Activated CD8-positive, alpha-beta memory T cell treated with anti-CD3 and anti-CD28 coated beads, Interleukin-2, amount 50 U/mL, for 24 hours (primary cell): ENCODE results near the gene SYNE3.

Experiments
- DNase-seq: peaks from one replicate; pipeline ENCODE4 v3.0.0-alpha.2; 2020; ENCODE audit errors: extremely low read depth

The SYNE3 gene

GRCh38 chr14:95489214-95490137 is 27.0 kb downstream of the SYNE3 start:
- DNase-seq: no peak

GRCh38 chr14:95488376-95489213 is 27.9 kb downstream of the SYNE3 start:
- no peak for DNase-seq

- no peak for DNase-seq
Measured at GRCh38 chr14:95487669-95488084, 28.8 kb downstream of the SYNE3 start.

GRCh38 chr14:95486875-95487668 is 29.4 kb downstream of the SYNE3 start:
- DNase-seq: no peak

GRCh38 chr14:95485222-95485819 is 31.1 kb downstream of the SYNE3 start:
- no peak for DNase-seq

GRCh38 chr14:95484296-95484695 is 32.2 kb downstream of the SYNE3 start:
- no peak for DNase-seq

GRCh38 chr14:95483309-95484165 is 32.9 kb downstream of the SYNE3 start:
- DNase-seq: no peak

- DNase-seq: no peak
Measured at GRCh38 chr14:95482627-95483308, 33.7 kb downstream of the SYNE3 start.

- no peak for DNase-seq
Measured at GRCh38 chr14:95481391-95482022, 34.9 kb downstream of the SYNE3 start.

- no peak for DNase-seq
Measured at GRCh38 chr14:95480887-95481226, 35.6 kb downstream of the SYNE3 start.

GRCh38 chr14:95480109-95480886 is 36.2 kb downstream of the SYNE3 start:
- DNase-seq: no peak

- DNase-seq: no peak
Measured at GRCh38 chr14:95479494-95479893, 37.0 kb downstream of the SYNE3 start.

GRCh38 chr14:95478818-95479217 is 37.6 kb downstream of the SYNE3 start:
- no peak for DNase-seq

GRCh38 chr14:95478309-95478708 is 38.1 kb downstream of the SYNE3 start:
- DNase-seq: no peak

GRCh38 chr14:95477411-95478269 is 38.8 kb downstream of the SYNE3 start:
- DNase-seq: no peak

- DNase-seq: no peak
Measured at GRCh38 chr14:95476747-95477146, 39.7 kb downstream of the SYNE3 start.

- DNase-seq: no peak
Measured at GRCh38 chr14:95475540-95476240, 40.8 kb downstream of the SYNE3 start.
